ENCODE results near the gene RAET1L. TPM values are rescaled to one million over a fixed set of nuclear protein-coding genes. Genes with fewer than 3 reads are reported as not detected.

The RAET1L gene
- total RNA-seq, 1 experiment from 2014 or later = not detected

DNA sequence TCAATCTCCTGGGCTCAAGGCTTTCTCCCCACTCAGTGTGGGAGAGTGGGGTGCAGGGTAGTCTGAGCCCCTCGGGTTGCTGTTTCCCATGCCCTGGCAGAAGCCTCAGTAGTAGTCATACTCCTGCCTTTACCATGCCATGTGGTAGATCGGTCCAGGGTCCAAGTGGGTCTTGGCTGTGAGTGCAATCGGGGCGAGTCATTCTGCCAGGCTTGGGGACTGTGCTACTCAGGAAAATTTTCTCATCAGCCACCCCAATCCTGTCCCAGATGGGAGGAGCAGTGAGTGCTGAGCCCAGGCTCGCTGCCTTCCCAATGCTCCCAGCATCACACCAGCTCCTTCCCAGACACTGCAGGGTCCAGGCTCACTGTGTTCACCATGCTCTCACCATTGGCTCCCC lies 10.7 kb upstream of the RAET1L start:
- Histone ChIP-seq H3K4me3 (ENCODE audit: low read depth, low read length, poor library complexity, severe bottlenecking) (no peak overlapping the region), H3K27ac (ENCODE audit: low read depth, low read length, poor library complexity, severe bottlenecking) (no peak overlapping the region), H3K36me3 (ENCODE audit: insufficient read depth, low read length, poor library complexity, severe bottlenecking) (no peaks in the 10 kb centered on the region), H3K4me1 (ENCODE audit: insufficient read depth, low read length, poor library complexity, severe bottlenecking) (no peaks in the 10 kb centered on the region), H3K27me3 (replicated peaks; ENCODE audit: insufficient read depth, low read depth, low read length, poor library complexity) (peaks cover 74% of the 10 kb centered on the region), H3K9me3 (ENCODE audit: low read depth, low read length, poor library complexity, severe bottlenecking) (no peaks in the 10 kb centered on the region)
- DNase-seq (ENCODE audit: low spot score) = no peak
- no TSS peak for BruUV-seq (replicated peaks)
- CTCF ChIA-PET = no interaction called here
- TF ChIP-seq, protein P1, sequence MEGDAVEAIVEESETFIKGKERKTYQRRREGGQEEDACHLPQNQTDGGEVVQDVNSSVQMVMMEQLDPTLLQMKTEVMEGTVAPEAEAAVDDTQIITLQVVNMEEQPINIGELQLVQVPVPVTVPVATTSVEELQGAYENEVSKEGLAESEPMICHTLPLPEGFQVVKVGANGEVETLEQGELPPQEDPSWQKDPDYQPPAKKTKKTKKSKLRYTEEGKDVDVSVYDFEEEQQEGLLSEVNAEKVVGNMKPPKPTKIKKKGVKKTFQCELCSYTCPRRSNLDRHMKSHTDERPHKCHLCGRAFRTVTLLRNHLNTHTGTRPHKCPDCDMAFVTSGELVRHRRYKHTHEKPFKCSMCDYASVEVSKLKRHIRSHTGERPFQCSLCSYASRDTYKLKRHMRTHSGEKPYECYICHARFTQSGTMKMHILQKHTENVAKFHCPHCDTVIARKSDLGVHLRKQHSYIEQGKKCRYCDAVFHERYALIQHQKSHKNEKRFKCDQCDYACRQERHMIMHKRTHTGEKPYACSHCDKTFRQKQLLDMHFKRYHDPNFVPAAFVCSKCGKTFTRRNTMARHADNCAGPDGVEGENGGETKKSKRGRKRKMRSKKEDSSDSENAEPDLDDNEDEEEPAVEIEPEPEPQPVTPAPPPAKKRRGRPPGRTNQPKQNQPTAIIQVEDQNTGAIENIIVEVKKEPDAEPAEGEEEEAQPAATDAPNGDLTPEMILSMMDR (conservative IDR thresholded peaks at IDR 0.05; ENCODE audit: low read depth, low read length) = no peak
- intact Hi-C loops (cut with micrococcal nuclease; ENCODE audit: unreplicated experiment) = no loop called here
- POLR2A ChIA-PET (ENCODE audit: low non-redundant PET) = no interaction called here

DNA sequence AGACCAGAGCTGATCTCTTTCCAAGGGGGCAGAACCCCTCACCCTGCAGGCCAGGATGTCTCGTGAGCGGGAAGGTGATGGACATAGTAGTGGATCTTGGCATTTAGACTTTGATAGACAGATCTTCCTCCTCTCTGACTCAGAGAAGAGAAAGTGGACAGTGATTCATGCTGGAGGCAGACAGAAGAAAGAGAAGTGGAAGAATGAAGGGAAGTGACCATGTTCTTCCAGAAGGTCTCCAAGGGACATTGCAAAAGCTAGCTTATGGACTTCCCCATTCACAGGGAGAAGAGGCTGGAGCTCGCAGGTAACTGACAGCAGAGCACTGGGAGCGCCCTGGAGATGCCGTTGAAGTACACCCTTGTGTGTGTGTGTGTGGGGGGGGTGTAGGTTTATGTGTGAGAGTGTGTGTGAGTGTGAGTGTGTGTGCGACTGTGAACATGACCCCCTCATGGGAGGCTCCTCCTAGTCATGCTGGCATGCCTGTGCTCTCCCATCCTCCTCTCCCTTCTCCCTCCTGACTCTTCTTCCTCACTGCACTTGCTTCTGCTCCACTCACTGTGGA lies 8.0 kb upstream of the RAET1L start:
- CTCF ChIA-PET = no interaction called here
- BruUV-seq (replicated peaks) = no TSS peak

DNA sequence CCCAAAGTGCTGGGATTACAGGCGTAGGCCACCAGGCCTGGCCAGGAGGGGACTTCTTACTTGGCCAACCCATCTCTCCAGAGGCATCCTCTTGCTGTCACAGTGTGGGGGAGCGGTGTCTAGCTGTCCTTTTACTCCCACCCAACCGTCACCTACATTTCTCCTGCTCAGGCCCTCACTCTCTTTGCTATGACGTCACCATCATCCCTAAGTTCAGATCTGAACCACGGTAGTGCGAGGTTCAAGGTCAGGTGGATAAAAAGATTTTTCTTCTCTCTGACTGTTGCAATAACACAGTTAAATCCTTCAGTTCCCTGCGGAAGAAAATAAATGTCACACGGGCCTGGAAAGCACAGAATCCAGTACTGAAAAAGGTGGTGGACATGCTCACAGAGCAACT lies 7.3 kb upstream of the RAET1L start:
- POLR2A ChIA-PET (ENCODE audit: low non-redundant PET) = no interaction called here
- intact Hi-C loops (cut with micrococcal nuclease; ENCODE audit: unreplicated experiment) = no loop called here
- no peaks in the 10 kb centered on the region for H3K4me1 ChIP-seq (ENCODE audit: insufficient read depth, low read length, poor library complexity, severe bottlenecking)
- peaks cover 41% of the 10 kb centered on the region for H3K27me3 ChIP-seq (replicated peaks; ENCODE audit: insufficient read depth, low read depth, low read length, poor library complexity)
- no peak for DNase-seq (ENCODE audit: low spot score)
- TF ChIP-seq, protein P1 (conservative IDR thresholded peaks at IDR 0.05; ENCODE audit: low read depth, low read length) = no peak
- no peak for TF ChIP-seq EZH2 (IDR thresholded peaks at IDR 0.05; ENCODE audit: borderline replicate concordance, low read depth, low read length, poor library complexity, severe bottlenecking)
- BruUV-seq (replicated peaks) = no TSS peak
- no peak overlapping the region for H3K4me3 ChIP-seq (ENCODE audit: low read depth, low read length, poor library complexity, severe bottlenecking)
- CTCF ChIA-PET = no interaction called here
- H3K9me3 ChIP-seq (ENCODE audit: low read depth, low read length, poor library complexity, severe bottlenecking) = no peaks in the 10 kb centered on the region
- no peaks in the 10 kb centered on the region for H3K36me3 ChIP-seq (ENCODE audit: insufficient read depth, low read length, poor library complexity, severe bottlenecking)
- no peak overlapping the region for H3K27ac ChIP-seq (ENCODE audit: low read depth, low read length, poor library complexity, severe bottlenecking)

More for the DNA sequence above, 8.0 kb upstream of the RAET1L start:
- H3K4me3 ChIP-seq (ENCODE audit: low read depth, low read length, poor library complexity, severe bottlenecking) = no peak overlapping the region
- H3K4me1 ChIP-seq (ENCODE audit: insufficient read depth, low read length, poor library complexity, severe bottlenecking) = no peaks in the 10 kb centered on the region
- H3K9me3 ChIP-seq (ENCODE audit: low read depth, low read length, poor library complexity, severe bottlenecking) = no peaks in the 10 kb centered on the region
- intact Hi-C loops (cut with micrococcal nuclease; ENCODE audit: unreplicated experiment) = no loop called here
- H3K36me3 ChIP-seq (ENCODE audit: insufficient read depth, low read length, poor library complexity, severe bottlenecking) = no peaks in the 10 kb centered on the region
- no peak for TF ChIP-seq EZH2 (IDR thresholded peaks at IDR 0.05; ENCODE audit: borderline replicate concordance, low read depth, low read length, poor library complexity, severe bottlenecking)
- TF ChIP-seq, protein P1 (conservative IDR thresholded peaks at IDR 0.05; ENCODE audit: low read depth, low read length) = no peak
- peaks cover 48% of the 10 kb centered on the region for H3K27me3 ChIP-seq (replicated peaks; ENCODE audit: insufficient read depth, low read depth, low read length, poor library complexity)
- H3K27ac ChIP-seq (ENCODE audit: low read depth, low read length, poor library complexity, severe bottlenecking) = no peak overlapping the region
- POLR2A ChIA-PET (ENCODE audit: low non-redundant PET) = no interaction called here
- DNase-seq (ENCODE audit: low spot score) = no peak

All from A673 (cell line).